IgD-negative memory B cell (primary cell): ENCODE results near the gene ADCY1. TPM values are rescaled to one million over a fixed set of nuclear protein-coding genes. Genes with fewer than 3 reads are reported as not detected.

Experiments
- H3K27ac Mint-ChIP-seq, 3 donors: one replicate each; pipeline ENCODE4 v1.8.0; 2020 to 2022; ENCODE audit warnings: mild to moderate bottlenecking in 3 of 3, mixed read lengths in 3 of 3, moderate library complexity in 1 of 3
- H3K27me3 Mint-ChIP-seq: one replicate; pipeline ENCODE4 v1.8.0; 2021; ENCODE audit warnings: mixed read lengths
- H3K36me3 Mint-ChIP-seq: one replicate; pipeline ENCODE4 v1.8.0; 2020; ENCODE audit warnings: mild to moderate bottlenecking, mixed read lengths
- H3K4me1 Mint-ChIP-seq, 3 donors: one replicate each; pipeline ENCODE4 v1.8.0; 2020 to 2022; ENCODE audit warnings: mixed read lengths in 3 of 3, mild to moderate bottlenecking in 1 of 3
- H3K4me3 Mint-ChIP-seq, 4 donors: one replicate each; pipeline ENCODE4 v1.8.0; 2020 to 2022; ENCODE audit warnings: mild to moderate bottlenecking in 4 of 4, mixed read lengths in 4 of 4, moderate library complexity in 3 of 4
- H3K9me3 Mint-ChIP-seq, 3 donors: one replicate each; pipeline ENCODE4 v1.8.0; 2020 to 2021; ENCODE audit warnings: mixed read lengths in 3 of 3, mild to moderate bottlenecking in 1 of 3
- polyA plus RNA-seq: library from polyadenylated mRNA; unstranded; fragments of 300-500 nt; fragmentation: Illumina TruSeq; gene quantifications from one replicate; pipeline ENCODE4 v1.2.3, GENCODE V29; 2021

ADCY1 gene
- polyA plus RNA-seq, 1 donor from 2014 or later = 0.18 TPM

- no peaks in the 10 kb centered on the region for H3K36me3 Mint-ChIP-seq
- no peaks in the 10 kb centered on the region for H3K4me1 Mint-ChIP-seq
- H3K27me3 Mint-ChIP-seq = peaks cover 31% of the 10 kb centered on the region
These were observed 3.4 kb upstream of the ADCY1 start for GRCh38 chr7:45570797-45571196.

GRCh38 chr7:45573204-45573603 is 964 bp upstream of the ADCY1 start:
- Mint-ChIP-seq H3K36me3 (no peaks in the 10 kb centered on the region), H3K27me3 (peaks cover 39% of the 10 kb centered on the region), H3K4me1 (no peaks in the 10 kb centered on the region), H3K27ac (no peak overlapping the region), H3K9me3 (no peaks in the 10 kb centered on the region), H3K4me3 (peak overlapping the region in 1 of 4 donors; percentile 23)

More at GRCh38 chr7:45570797-45571196, 3.4 kb upstream of the ADCY1 start:
- Mint-ChIP-seq H3K9me3 (no peaks in the 10 kb centered on the region), H3K27ac (no peak overlapping the region), H3K4me3 (no peak overlapping the region)

GRCh38 chr7:45574416-45574668 is 174 bp downstream of the ADCY1 start:
- no peaks in the 10 kb centered on the region for H3K9me3 Mint-ChIP-seq
- no peak overlapping the region for H3K4me3 Mint-ChIP-seq
- no peaks in the 10 kb centered on the region for H3K4me1 Mint-ChIP-seq
- H3K27ac Mint-ChIP-seq = no peak overlapping the region
- H3K27me3 Mint-ChIP-seq = peaks cover 39% of the 10 kb centered on the region
- no peaks in the 10 kb centered on the region for H3K36me3 Mint-ChIP-seq

GRCh38 chr7:45574669-45575500 is 717 bp downstream of the ADCY1 start:
- no peaks in the 10 kb centered on the region for H3K36me3 Mint-ChIP-seq
- peak overlapping the region in 3 of 4 donors; percentile 12 to 68 (median 41) for H3K4me3 Mint-ChIP-seq
- no peak overlapping the region for H3K27ac Mint-ChIP-seq
- H3K27me3 Mint-ChIP-seq = peaks cover 39% of the 10 kb centered on the region
- no peaks in the 10 kb centered on the region for H3K4me1 Mint-ChIP-seq
- no peaks in the 10 kb centered on the region for H3K9me3 Mint-ChIP-seq

- no peaks in the 10 kb centered on the region for H3K9me3 Mint-ChIP-seq
- H3K36me3 Mint-ChIP-seq = no peaks in the 10 kb centered on the region
- H3K4me3 Mint-ChIP-seq = peak overlapping the region in 3 of 4 donors; percentile 12 to 81 (median 43)
- H3K27me3 Mint-ChIP-seq = peaks cover 39% of the 10 kb centered on the region
- no peak overlapping the region for H3K27ac Mint-ChIP-seq
- no peaks in the 10 kb centered on the region for H3K4me1 Mint-ChIP-seq
These were observed 1.5 kb downstream of the ADCY1 start for GRCh38 chr7:45575501-45576248.

GRCh38 chr7:45576249-45576929 is 2.2 kb downstream of the ADCY1 start:
- no peaks in the 10 kb centered on the region for H3K9me3 Mint-ChIP-seq
- peak overlapping the region in 2 of 4 donors; percentile 43 to 81 for H3K4me3 Mint-ChIP-seq
- peaks cover 35% of the 10 kb centered on the region for H3K27me3 Mint-ChIP-seq
- H3K27ac Mint-ChIP-seq = no peak overlapping the region
- H3K36me3 Mint-ChIP-seq = no peaks in the 10 kb centered on the region
- H3K4me1 Mint-ChIP-seq = no peaks in the 10 kb centered on the region

- H3K9me3 Mint-ChIP-seq = no peaks in the 10 kb centered on the region
- H3K36me3 Mint-ChIP-seq = no peaks in the 10 kb centered on the region
- H3K27ac Mint-ChIP-seq = no peak overlapping the region
- H3K4me3 Mint-ChIP-seq = no peak overlapping the region
- H3K27me3 Mint-ChIP-seq = peaks cover 26% of the 10 kb centered on the region
- H3K4me1 Mint-ChIP-seq = no peaks in the 10 kb centered on the region
These were observed 3.9 kb downstream of the ADCY1 start for GRCh38 chr7:45578022-45578421.

GRCh38 chr7:45578467-45578866 is 4.3 kb downstream of the ADCY1 start:
- H3K4me3 Mint-ChIP-seq = peak overlapping the region in 1 of 4 donors; percentile 8

GRCh38 chr7:45579391-45579801 is 5.2 kb downstream of the ADCY1 start:
- Mint-ChIP-seq H3K27ac (no peak overlapping the region), H3K4me3 (no peak overlapping the region), H3K9me3 (no peaks in the 10 kb centered on the region), H3K4me1 (no peaks in the 10 kb centered on the region), H3K27me3 (peaks cover 16% of the 10 kb centered on the region), H3K36me3 (no peaks in the 10 kb centered on the region)

More at GRCh38 chr7:45578467-45578866, 4.3 kb downstream of the ADCY1 start:
- no peaks in the 10 kb centered on the region for H3K36me3 Mint-ChIP-seq
- no peaks in the 10 kb centered on the region for H3K9me3 Mint-ChIP-seq
- no peak overlapping the region for H3K27ac Mint-ChIP-seq
- H3K4me1 Mint-ChIP-seq = no peaks in the 10 kb centered on the region
- H3K27me3 Mint-ChIP-seq = peaks cover 21% of the 10 kb centered on the region

- no peak overlapping the region for H3K4me3 Mint-ChIP-seq
- H3K36me3 Mint-ChIP-seq = no peaks in the 10 kb centered on the region
- no peaks in the 10 kb centered on the region for H3K9me3 Mint-ChIP-seq
- H3K27ac Mint-ChIP-seq = no peak overlapping the region
- peaks cover 14% of the 10 kb centered on the region for H3K27me3 Mint-ChIP-seq
- no peaks in the 10 kb centered on the region for H3K4me1 Mint-ChIP-seq
These were observed 6.1 kb downstream of the ADCY1 start for GRCh38 chr7:45580053-45580872.

- no peak overlapping the region for H3K4me3 Mint-ChIP-seq
- no peaks in the 10 kb centered on the region for H3K36me3 Mint-ChIP-seq
- H3K27ac Mint-ChIP-seq = no peak overlapping the region
- H3K4me1 Mint-ChIP-seq = no peaks in the 10 kb centered on the region
- H3K27me3 Mint-ChIP-seq = peaks cover 3% of the 10 kb centered on the region
- no peaks in the 10 kb centered on the region for H3K9me3 Mint-ChIP-seq
These were observed 7.2 kb downstream of the ADCY1 start for GRCh38 chr7:45581271-45581780.

- Mint-ChIP-seq H3K4me1 (no peaks in the 10 kb centered on the region), H3K27ac (no peak overlapping the region), H3K9me3 (no peaks in the 10 kb centered on the region), H3K36me3 (no peaks in the 10 kb centered on the region), H3K4me3 (no peak overlapping the region), H3K27me3 (no peaks in the 10 kb centered on the region)
These were observed 8.1 kb downstream of the ADCY1 start for GRCh38 chr7:45582136-45582749.

GRCh38 chr7:45582868-45583277 is 8.7 kb downstream of the ADCY1 start:
- no peaks in the 10 kb centered on the region for H3K9me3 Mint-ChIP-seq
- H3K4me3 Mint-ChIP-seq = no peak overlapping the region
- H3K27me3 Mint-ChIP-seq = no peaks in the 10 kb centered on the region
- H3K27ac Mint-ChIP-seq = no peak overlapping the region
- H3K36me3 Mint-ChIP-seq = no peaks in the 10 kb centered on the region
- no peaks in the 10 kb centered on the region for H3K4me1 Mint-ChIP-seq

- Mint-ChIP-seq H3K4me1 (no peaks in the 10 kb centered on the region), H3K9me3 (no peaks in the 10 kb centered on the region), H3K36me3 (no peaks in the 10 kb centered on the region), H3K4me3 (no peak overlapping the region), H3K27me3 (no peaks in the 10 kb centered on the region), H3K27ac (no peak overlapping the region)
These were observed 9.1 kb downstream of the ADCY1 start for GRCh38 chr7:45583296-45583695.
